IMR-90 (cell line): ENCODE results near the gene WDFY2. TPM values are rescaled to one million over a fixed set of nuclear protein-coding genes. Genes with fewer than 3 reads are reported as not detected.

Experiments used
- POLR2A ChIP-seq: IDR thresholded peaks from 2 replicates; pipeline ENCODE4 v1.6.1; 2012; ENCODE audit warnings: mild to moderate bottlenecking, low read depth, low read length
- RCOR1 ChIP-seq: IDR thresholded peaks from 2 replicates; pipeline ENCODE4 v1.6.1; 2012; ENCODE audit warnings: mild to moderate bottlenecking, low read length, improper control_type of control experiment; ENCODE audit not compliant: insufficient replicate concordance
- RFX5 ChIP-seq: IDR thresholded peaks from 2 replicates; pipeline ENCODE4 v1.8.0; 2012; ENCODE audit warnings: low read depth, mild to moderate bottlenecking, low read length, moderate library complexity
- SMC3 ChIP-seq: fragments of 150-350 bp; IDR thresholded peaks from 2 replicates; pipeline ENCODE4 v1.6.1; 2016; ENCODE audit warnings: low read depth, mild to moderate bottlenecking, antibody characterized with exemption, low read length, moderate library complexity
- polyA plus RNA-seq, 3 experiments: library from polyadenylated mRNA; depleted of rRNA; stranded (reverse); fragments of >200 nt; gene quantifications; 2 replicates each; pipeline ENCODE4 v1.2.3, GENCODE V29; 2012; ENCODE audit warnings: low replicate concordance in 1 of 3
- total RNA-seq: library from RNA; depleted of rRNA; stranded (reverse); fragments of >200 nt; gene quantifications from 2 replicates; pipeline ENCODE4 v1.2.3, GENCODE V29; 2012
- TF ChIP-seq, protein P1 (sequence below): fragments of 150-350 bp; IDR thresholded peaks from 2 replicates; pipeline ENCODE4 v1.6.1; 2016; ENCODE audit warnings: low read depth, mild to moderate bottlenecking, low read length, moderate library complexity, borderline replicate concordance

WDFY2 gene
- total and polyA plus RNA-seq, 2 of the 4 experiments (the other 2 are of a cell fraction) = 4.3 to 5.4 TPM

DNA sequence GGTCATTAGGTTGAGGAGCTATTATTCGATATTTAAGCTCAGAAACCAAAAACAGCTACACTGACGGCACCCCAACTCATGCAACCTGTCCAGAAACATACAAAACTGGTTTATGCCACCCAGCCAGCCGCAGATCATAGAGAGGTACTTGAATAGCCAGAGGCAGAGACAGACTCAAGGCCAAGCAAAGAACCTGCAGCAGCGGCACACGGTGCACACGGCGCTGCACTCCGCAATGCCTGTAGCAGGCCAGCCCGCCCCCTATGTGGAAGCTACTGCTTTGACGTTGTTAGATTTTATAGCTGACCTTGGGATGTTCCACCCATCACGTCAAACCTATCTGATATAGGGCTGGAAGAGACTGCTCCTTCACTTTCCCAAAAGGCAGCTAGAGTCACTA is 231.6 kb downstream of the WDFY2 start (continued):
- TF ChIP-seq, protein P1, sequence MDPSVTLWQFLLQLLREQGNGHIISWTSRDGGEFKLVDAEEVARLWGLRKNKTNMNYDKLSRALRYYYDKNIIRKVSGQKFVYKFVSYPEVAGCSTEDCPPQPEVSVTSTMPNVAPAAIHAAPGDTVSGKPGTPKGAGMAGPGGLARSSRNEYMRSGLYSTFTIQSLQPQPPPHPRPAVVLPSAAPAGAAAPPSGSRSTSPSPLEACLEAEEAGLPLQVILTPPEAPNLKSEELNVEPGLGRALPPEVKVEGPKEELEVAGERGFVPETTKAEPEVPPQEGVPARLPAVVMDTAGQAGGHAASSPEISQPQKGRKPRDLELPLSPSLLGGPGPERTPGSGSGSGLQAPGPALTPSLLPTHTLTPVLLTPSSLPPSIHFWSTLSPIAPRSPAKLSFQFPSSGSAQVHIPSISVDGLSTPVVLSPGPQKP = no peak
- TF ChIP-seq SMC3 (no peak), POLR2A (no peak), RCOR1 (no peak), RFX5 (no peak)
